HG02970 (cell line): ENCODE measurements around the gene CPT1A.
A peak's percentile ranks its signal among the peaks of the same experiment; 100 is the strongest.

ENCODE experiments used
- ATAC-seq: cut with Tn5 transposase; IDR thresholded peaks from one replicate; pipeline ENCODE4 v1.9.1; 2021; ENCODE audit warnings: mild to moderate bottlenecking, moderate library complexity, moderate number of reproducible peaks; ENCODE audit not compliant: unreplicated experiment, low FRiP score

Gene CPT1A

GRCh38 chr11:68763926-68764657, 77.6 kb downstream of the CPT1A start:
- no peak for ATAC-seq

- ATAC-seq, result no peak
These were observed 78.5 kb downstream of the CPT1A start for GRCh38 chr11:68763181-68763721.

GRCh38 chr11:68762481-68762880, 79.2 kb downstream of the CPT1A start:
- no peak for ATAC-seq

GRCh38 chr11:68761801-68762200, 79.9 kb downstream of the CPT1A start:
- no peak for ATAC-seq

- ATAC-seq, result no peak
These were observed 81.7 kb downstream of the CPT1A start for GRCh38 chr11:68759991-68760390.

GRCh38 chr11:68757711-68758110, 84.0 kb downstream of the CPT1A start:
- no peak for ATAC-seq

GRCh38 chr11:68756171-68756766, 85.4 kb downstream of the CPT1A start:
- ATAC-seq, result no peak

GRCh38 chr11:68753300-68753699, 88.4 kb downstream of the CPT1A start:
- no peak for ATAC-seq

- ATAC-seq, result peak; percentile 68
These were observed 90.3 kb downstream of the CPT1A start, which contains the start of gene TESMIN for GRCh38 chr11:68751331-68751856. Gene TESMIN, minus strand, starts transcription at chr11:68751520. Its CDS starts 860 bp downstream, at chr11:68750660.

GRCh38 chr11:68751004-68751325, 90.8 kb downstream of the CPT1A start:
- no peak for ATAC-seq

GRCh38 chr11:68750195-68751003, 91.3 kb downstream of the CPT1A start:
- ATAC-seq, result no peak

- ATAC-seq, result no peak
These were observed 92.2 kb downstream of the CPT1A start for GRCh38 chr11:68749229-68750123.

- ATAC-seq, result no peak
These were observed 93.7 kb downstream of the CPT1A start for GRCh38 chr11:68748061-68748460.

GRCh38 chr11:68743539-68743938, 98.2 kb downstream of the CPT1A start:
- ATAC-seq, result no peak

- ATAC-seq, result no peak
These were observed 100.3 kb downstream of the CPT1A start for GRCh38 chr11:68741463-68741862.

- no peak for ATAC-seq
These were observed 106.1 kb downstream of the CPT1A start for GRCh38 chr11:68735646-68736045.

GRCh38 chr11:68735125-68735524, 106.6 kb downstream of the CPT1A start:
- no peak for ATAC-seq

GRCh38 chr11:68734111-68734510, 107.6 kb downstream of the CPT1A start:
- ATAC-seq, result no peak

GRCh38 chr11:68727783-68728182, 113.9 kb downstream of the CPT1A start:
- ATAC-seq, result no peak

- no peak for ATAC-seq
These were observed 117.4 kb downstream of the CPT1A start for GRCh38 chr11:68724293-68724692.
